Skeletal muscle satellite cell (primary cell): Measurements from ENCODE around the gene IQUB.
"Not testable (repeated sequence)": the region's sequence is repeated elsewhere in the genome, so short reads cannot be mapped to it uniquely, and the experiment has no call there.

Experiments used
- H3K27me3 ChIP-seq: 2 replicates; pipeline ENCODE4 v1.7.0; 2013; ENCODE audit warnings: low read length; ENCODE audit not compliant: control insufficient read depth, insufficient read depth
- H3K36me3 ChIP-seq: 2 replicates; pipeline ENCODE4 v1.7.0; 2013; ENCODE audit warnings: mild to moderate bottlenecking, control low read depth, low read length; ENCODE audit not compliant: insufficient read depth
- H3K4me1 ChIP-seq: 2 replicates; pipeline ENCODE4 v1.7.0; 2013; ENCODE audit warnings: low read length; ENCODE audit not compliant: control insufficient read depth, insufficient read depth
- H3K4me2 ChIP-seq: 2 replicates; pipeline ENCODE4 v1.7.0; 2013; ENCODE audit warnings: mild to moderate bottlenecking, low read length
- H3K4me3 ChIP-seq: 2 replicates; pipeline ENCODE4 v1.7.0; 2013; ENCODE audit warnings: low read length
- H3K9ac ChIP-seq: 2 replicates; pipeline ENCODE4 v1.7.0; 2013; ENCODE audit warnings: mild to moderate bottlenecking, low read depth, low read length, moderate library complexity
- H3K9me3 ChIP-seq: replicated peaks from 2 replicates; pipeline ENCODE4 v1.7.0; 2013; ENCODE audit warnings: mild to moderate bottlenecking, control low read depth, low read length

Gene IQUB

DNA sequence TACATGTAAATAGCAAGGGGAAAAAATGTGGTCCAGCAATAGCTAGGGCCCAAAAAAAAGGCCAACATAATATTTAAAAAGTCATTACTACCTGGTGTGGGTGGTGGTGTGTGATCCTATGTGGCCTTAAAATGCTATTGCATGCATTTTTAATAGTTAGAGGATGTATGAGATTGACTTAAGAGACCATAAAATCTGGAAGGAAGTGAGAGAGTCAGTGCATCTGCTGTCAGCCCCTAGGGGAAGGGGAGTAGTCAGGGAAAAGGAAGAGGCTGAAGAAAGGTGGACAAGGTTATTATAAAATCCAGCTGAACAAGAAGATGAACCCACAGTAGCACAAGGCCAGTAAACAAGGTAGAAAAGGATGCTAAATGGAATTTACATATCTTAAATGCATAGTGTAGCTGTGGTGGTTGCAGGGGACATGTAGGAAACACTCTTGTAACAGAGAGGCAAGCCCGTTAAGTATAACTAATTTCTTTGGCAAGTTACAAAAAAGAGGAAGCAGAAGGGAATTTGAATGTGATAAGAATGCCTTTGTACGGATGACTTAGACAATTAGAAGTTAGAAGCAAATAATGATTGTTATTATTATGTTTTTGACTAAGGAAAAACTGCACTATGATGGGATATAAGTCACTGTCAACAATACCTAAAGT is 35.1 kb upstream of the IQUB start:
- H3K9me3 ChIP-seq, result no peaks in the 10 kb centered on the region
- H3K4me3 ChIP-seq, result no peak overlapping the region
- no peak overlapping the region for H3K9ac ChIP-seq
- H3K4me1 ChIP-seq, result no peaks in the 10 kb centered on the region
- no peaks in the 10 kb centered on the region for H3K27me3 ChIP-seq
- no peak overlapping the region for H3K4me2 ChIP-seq
- H3K36me3 ChIP-seq, result no peaks in the 10 kb centered on the region

DNA sequence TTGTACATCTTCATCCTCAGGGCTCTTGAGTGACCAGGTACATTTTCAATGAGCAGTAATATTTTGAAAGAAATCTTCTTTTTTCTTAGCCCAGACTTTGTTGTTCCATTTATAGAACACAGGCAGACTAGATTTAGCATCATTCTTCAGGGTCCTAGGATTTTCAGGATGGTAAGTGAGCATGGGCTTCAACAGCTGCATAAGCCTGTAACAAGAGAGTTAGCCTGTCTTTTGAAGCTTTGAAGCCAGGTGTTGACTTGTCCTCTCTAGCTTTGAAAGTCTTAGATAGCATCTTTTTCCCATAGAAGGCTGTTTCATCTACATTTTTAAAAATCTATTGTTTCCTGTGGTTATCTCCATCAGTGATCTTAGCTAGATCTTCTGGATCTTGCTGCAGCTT is 27.7 kb upstream of the IQUB start:
- no peak overlapping the region for H3K4me3 ChIP-seq
- H3K4me2 ChIP-seq, result no peak overlapping the region
- H3K27me3 ChIP-seq, result no peaks in the 10 kb centered on the region
- H3K4me1 ChIP-seq, result peaks cover 6% of the 10 kb centered on the region
- no peaks in the 10 kb centered on the region for H3K36me3 ChIP-seq
- no peaks in the 10 kb centered on the region for H3K9me3 ChIP-seq
- no peak overlapping the region for H3K9ac ChIP-seq

DNA sequence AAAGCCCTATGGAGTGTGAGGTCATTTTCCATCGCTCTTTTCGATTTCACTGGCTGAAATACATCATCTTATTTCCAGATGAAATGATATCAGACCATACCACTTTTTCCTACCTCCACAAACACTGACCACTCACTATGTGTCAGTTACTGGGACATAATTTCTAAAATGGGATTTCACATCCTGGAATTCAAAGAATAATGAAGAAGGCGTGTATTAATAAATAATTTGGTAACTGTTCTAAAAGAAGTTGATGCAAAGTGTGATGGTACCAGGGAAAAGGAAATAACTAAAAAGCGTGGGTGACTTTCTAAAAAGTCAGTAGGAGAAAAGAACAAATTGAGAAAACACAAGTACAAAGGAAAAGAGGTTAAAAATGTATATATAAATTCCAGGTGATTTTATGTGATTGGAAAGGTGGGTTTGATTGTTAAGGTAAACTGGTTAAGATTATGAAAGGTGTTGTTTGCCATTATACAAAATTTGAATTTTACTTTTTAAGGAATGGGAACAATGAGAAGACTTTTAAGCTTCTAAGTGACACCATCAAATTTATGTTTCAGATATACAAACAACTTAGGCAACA is 24.0 kb upstream of the IQUB start:
- Histone ChIP-seq H3K27me3 (no peaks in the 10 kb centered on the region), H3K9me3 (no peaks in the 10 kb centered on the region), H3K9ac (peak overlapping the region; percentile 93), H3K4me2 (peak overlapping the region; percentile 86), H3K36me3 (no peaks in the 10 kb centered on the region), H3K4me1 (peaks cover 13% of the 10 kb centered on the region), H3K4me3 (peak overlapping the region; percentile 86)

DNA sequence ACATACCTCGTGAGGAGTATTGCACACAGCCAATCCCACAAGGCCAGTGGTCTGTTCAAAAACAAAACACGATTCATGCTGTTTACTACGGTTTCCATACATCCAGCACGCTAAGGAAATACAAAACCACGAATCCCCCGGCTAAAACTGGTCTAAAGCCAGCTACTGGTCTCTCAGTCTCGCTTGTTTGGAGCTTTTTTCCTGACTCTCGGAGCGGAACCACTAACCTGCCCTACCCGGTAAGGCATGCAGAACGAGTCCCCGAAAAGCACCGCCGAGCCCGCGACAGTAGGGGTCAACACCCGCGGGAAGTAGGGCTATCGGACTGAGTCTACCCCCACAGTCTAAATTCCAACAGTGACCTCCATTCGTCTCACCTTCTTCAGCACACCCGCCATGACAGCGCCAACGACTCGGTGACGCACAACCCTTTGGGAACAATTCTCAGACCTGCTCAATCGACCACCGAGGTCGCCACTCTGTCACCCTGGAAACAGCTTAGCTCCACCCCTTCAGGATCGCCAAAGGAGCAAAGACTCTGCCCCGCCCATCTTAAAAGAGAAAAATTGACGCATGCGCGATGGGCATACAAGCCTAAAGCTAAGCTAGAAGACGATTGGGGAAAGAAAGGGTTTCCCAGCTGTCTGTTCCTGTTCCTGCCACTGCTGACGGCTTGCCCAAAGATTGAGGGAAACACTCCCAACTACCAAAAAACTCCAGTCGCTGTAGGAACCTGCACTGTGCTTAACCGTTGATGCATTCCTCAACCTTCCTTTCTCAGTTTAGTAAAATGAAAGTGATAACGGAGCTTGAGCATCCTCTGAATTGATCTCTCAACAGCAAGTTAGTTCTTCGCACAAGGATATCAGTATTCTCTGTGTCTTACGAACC is 23.2 kb upstream of the IQUB start, which contains the start of gene NDUFA5:
Gene NDUFA5, minus strand, starts transcription at position 421 of the 891 bp plus-strand sequence. Its CDS starts 23 bp downstream, at position 398.
- Histone ChIP-seq H3K9me3 (no peaks in the 10 kb centered on the region), H3K9ac (peak within 1 kb of the TSS; percentile 93)

DNA sequence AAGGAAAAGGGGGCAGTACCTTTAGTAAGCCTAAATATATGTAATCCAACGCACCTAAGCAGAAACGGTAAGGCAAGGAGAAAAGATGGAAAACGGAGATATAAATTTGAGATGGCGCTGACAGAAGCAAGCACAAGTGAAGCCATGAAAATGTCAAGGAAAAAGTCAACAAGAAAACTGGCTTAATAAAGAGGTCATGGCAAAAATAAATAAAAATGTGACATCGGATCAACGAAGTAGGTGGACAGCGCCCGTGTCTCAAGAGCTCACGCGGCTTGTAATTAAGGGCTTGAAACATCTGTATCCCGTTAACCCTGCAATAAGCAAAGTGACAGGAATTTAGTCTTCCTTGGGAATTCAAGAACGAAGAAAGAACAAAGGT is 22.6 kb upstream of the IQUB start:
- peak overlapping the region; percentile 86 for H3K4me3 ChIP-seq
- peak overlapping the region; percentile 93 for H3K9ac ChIP-seq
- H3K4me1 ChIP-seq, result peaks cover 13% of the 10 kb centered on the region
- no peaks in the 10 kb centered on the region for H3K27me3 ChIP-seq
- H3K4me2 ChIP-seq, result peak overlapping the region; percentile 76
- H3K9me3 ChIP-seq, result no peaks in the 10 kb centered on the region
- H3K36me3 ChIP-seq, result no peaks in the 10 kb centered on the region

More for the DNA sequence above, 23.2 kb upstream of the IQUB start, which contains the start of gene NDUFA5:
- Histone ChIP-seq H3K4me2 (peak within 1 kb of the TSS; percentile 86), H3K4me1 (peaks cover 13% of the 10 kb centered on the region), H3K4me3 (peak within 1 kb of the TSS; percentile 86), H3K27me3 (no peaks in the 10 kb centered on the region), H3K36me3 (no peaks in the 10 kb centered on the region)

DNA sequence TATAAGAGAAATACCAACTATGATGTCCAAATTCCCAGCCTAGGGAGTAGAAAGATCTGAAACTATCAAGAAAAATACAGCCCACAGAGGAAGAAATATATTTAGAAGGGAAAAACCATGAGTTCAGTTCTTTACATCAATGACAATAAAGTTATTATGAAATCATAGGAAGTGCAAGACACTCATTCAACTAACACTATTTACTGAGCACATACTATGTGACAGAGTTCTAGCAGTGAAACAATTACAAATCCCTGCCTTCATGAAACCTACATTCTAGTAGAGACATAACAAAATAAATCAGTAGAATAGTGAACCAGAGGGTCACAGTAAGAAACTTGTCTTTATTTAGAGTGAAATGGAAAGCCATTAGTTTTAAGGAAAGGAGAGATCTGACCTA is 21.1 kb upstream of the IQUB start:
- Histone ChIP-seq H3K27me3 (no peaks in the 10 kb centered on the region), H3K9me3 (no peaks in the 10 kb centered on the region), H3K4me1 (peaks cover 13% of the 10 kb centered on the region), H3K9ac (no peak overlapping the region), H3K4me3 (no peak overlapping the region), H3K36me3 (no peaks in the 10 kb centered on the region), H3K4me2 (no peak overlapping the region)

DNA sequence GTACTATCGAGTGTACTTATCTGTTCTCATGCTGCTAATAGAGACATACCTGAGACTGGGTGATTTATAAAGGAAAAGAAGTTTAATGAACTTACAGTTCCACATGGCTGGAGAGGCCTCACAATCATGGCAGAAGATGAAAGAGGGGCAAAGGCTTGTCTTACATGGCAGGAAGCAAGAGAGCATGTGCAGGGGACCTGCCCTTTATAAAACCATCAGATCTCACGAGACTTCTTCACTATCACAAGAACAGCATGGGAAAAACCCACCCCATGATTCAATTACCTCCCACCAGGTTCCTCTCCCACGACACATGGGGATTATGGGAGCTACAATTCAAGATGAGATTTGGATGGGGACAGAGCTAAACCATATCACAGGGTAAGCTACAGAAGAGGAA is 18.8 kb upstream of the IQUB start:
- no peak overlapping the region for H3K4me2 ChIP-seq
- H3K4me1 ChIP-seq, result peaks cover 8% of the 10 kb centered on the region
- no peak overlapping the region for H3K4me3 ChIP-seq
- no peaks in the 10 kb centered on the region for H3K9me3 ChIP-seq
- H3K27me3 ChIP-seq, result no peaks in the 10 kb centered on the region
- H3K9ac ChIP-seq, result no peak overlapping the region
- H3K36me3 ChIP-seq, result peaks cover 7% of the 10 kb centered on the region

DNA sequence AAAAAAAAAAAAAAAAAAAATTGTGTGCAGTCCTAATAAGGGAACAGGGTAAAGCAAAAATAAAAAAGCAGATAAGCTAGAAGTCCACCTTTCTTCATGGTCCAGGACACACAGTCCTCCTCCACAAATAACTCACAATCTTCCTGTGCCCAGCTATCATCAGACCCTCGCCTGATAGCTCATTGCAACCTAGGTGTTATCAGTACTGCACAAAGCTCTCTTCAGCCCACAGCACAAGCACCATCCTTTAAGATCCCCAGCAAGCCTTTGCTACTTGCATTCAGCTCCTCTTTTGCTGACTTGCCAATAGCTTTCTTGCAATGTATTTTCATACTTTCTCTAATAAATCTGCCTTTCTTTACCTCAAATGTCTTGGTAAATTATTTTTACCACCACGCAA is 18.2 kb upstream of the IQUB start:
- H3K4me2 ChIP-seq, result no peak overlapping the region
- H3K4me3 ChIP-seq, result no peak overlapping the region
- H3K4me1 ChIP-seq, result peaks cover 7% of the 10 kb centered on the region
- H3K27me3 ChIP-seq, result no peaks in the 10 kb centered on the region
- no peak overlapping the region for H3K9ac ChIP-seq
- no peaks in the 10 kb centered on the region for H3K9me3 ChIP-seq
- H3K36me3 ChIP-seq, result peaks cover 7% of the 10 kb centered on the region

DNA sequence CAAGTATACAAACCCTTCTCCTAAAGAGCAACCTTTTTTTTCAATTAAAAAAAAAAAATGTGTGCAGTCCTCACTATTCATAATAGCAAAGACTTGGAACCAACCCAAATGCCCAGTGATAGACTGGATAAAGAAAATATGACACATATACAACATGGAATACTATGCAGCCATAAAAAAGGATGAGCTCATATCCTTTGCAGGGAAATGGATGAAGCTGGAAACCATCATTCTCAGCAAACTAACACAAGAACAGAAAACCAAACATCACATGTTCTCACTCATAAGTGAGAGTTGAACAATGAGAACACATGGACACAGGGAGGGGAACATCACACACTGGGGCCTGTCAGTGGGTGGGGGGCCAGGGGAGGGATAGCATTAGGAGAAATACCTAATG is 17.7 kb upstream of the IQUB start:
- not testable (repeated sequence) for H3K4me3 ChIP-seq, H3K4me1 ChIP-seq, H3K36me3 ChIP-seq, H3K9ac ChIP-seq, H3K9me3 ChIP-seq, H3K27me3 ChIP-seq, H3K4me2 ChIP-seq

DNA sequence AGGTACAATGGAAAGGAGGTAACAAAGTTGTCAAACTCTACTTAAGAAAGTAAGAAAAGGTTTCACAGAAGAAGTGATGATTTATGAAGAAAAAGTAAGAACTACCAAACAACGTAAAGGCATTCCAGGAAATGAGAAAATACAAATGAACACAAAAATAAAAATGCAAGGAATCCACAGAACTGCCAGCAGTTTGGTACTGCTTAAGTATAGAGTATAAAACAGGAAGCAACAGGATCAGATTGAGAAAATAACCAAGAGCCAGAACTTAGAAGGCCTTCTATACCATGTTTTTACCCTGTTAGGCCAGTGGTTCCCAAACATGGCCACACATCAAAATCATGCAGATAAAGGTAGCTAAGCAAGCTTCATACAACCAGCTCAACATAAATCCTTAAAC is 14.0 kb upstream of the IQUB start:
- H3K36me3 ChIP-seq, result peaks cover 10% of the 10 kb centered on the region
- no peaks in the 10 kb centered on the region for H3K27me3 ChIP-seq
- H3K9ac ChIP-seq, result no peak overlapping the region
- no peaks in the 10 kb centered on the region for H3K4me1 ChIP-seq
- H3K4me3 ChIP-seq, result no peak overlapping the region
- H3K4me2 ChIP-seq, result no peak overlapping the region
- H3K9me3 ChIP-seq, result no peaks in the 10 kb centered on the region

DNA sequence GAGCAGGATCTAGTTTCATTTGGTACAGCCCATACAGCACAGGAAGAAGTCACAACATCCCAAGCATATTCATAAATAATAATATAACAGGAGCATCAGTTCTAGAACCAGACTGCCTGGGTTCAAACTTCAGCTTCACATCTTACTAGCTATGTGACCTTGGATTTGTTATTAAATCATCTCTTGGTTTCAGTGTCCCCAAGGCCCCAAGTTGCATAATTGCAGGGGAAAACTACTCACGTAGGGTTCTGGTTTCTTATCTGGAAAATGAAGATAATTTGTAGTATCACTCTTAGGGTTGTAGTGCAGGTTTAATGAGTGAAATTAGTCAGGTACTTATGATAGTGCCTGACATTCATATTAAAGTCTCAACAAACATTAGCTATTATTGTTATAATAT is 5.5 kb upstream of the IQUB start:
- Histone ChIP-seq H3K27me3 (no peaks in the 10 kb centered on the region), H3K9ac (no peak overlapping the region), H3K36me3 (peaks cover 3% of the 10 kb centered on the region), H3K4me3 (no peak overlapping the region), H3K4me1 (peaks cover 30% of the 10 kb centered on the region), H3K9me3 (no peaks in the 10 kb centered on the region), H3K4me2 (no peak overlapping the region)
